EH (cell line): ENCODE measurements around the gene LUC7L.
A peak's percentile ranks its signal among the peaks of the same experiment; 100 is the strongest.
"Not testable (repeated sequence)": the region's sequence is repeated elsewhere in the genome, so short reads cannot be mapped to it uniquely, and the experiment has no call there.

Experiments used
- DNase-seq: peaks from one replicate; pipeline ENCODE4 v3.0.0-alpha.2; 2015; ENCODE audit warnings: low read depth

Gene LUC7L

DNA sequence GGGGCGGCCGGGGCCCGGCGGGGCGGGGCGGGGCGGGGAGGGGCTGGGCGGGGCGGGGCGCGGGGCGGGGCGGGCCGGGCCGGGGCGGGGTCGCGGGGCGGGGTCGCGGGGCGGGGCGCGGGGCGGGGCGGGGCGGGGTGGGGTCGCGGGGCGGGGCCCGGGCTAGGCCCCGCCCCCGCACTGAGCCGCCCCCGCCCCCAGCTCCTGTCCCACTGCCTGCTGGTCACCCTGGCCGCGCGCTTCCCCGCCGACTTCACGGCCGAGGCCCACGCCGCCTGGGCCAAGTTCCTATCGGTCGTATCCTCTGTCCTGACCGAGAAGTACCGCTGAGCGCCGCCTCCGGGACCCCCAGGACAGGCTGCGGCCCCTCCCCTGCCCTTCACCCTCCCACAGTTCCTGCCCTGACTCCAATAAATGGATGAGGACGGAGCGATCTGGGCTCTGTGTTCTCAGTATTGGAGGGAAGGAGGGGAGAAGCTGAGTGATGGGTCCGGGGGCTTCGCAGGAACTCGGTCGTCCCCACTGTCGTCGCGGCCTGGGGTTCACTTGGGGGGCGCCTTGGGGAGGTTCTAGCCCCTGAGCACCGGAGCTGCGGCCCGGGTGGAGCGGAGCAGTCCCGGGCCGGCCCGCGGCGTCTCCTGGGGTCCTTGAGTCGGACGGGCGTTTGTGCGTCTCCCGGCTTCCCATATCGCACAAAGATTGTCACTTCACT, 64.3 kb downstream of the LUC7L start:
- DNase-seq, result no peak

DNA sequence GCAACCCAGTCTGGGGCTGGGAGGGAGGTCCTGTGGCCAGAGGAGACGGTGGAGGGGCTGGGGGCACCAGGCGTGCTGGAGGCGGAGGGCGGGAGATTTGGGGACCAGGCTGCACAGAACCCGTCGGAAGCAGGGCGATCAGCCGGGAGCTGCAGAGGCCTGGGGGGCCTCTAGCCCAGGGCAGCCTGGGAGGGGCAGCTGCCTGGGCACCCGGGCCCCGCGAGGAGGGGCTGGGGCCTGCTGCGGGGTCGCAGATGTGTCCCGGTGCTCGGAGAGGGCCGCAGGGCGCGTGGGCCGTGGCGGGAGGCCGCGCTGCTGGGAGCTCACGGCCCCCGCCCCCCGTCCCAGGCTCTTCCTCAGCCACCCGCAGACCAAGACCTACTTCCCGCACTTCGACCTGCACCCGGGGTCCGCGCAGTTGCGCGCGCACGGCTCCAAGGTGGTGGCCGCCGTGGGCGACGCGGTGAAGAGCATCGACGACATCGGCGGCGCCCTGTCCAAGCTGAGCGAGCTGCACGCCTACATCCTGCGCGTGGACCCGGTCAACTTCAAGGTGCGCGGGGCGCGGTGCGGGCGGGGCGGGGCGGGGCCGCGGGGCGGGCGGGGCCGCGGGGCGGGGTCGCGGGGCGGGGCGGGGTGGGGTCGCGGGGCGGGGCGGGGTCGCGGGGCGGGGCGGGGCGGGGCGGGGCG, 65.0 kb downstream of the LUC7L start:
- not testable (repeated sequence) for DNase-seq

DNA sequence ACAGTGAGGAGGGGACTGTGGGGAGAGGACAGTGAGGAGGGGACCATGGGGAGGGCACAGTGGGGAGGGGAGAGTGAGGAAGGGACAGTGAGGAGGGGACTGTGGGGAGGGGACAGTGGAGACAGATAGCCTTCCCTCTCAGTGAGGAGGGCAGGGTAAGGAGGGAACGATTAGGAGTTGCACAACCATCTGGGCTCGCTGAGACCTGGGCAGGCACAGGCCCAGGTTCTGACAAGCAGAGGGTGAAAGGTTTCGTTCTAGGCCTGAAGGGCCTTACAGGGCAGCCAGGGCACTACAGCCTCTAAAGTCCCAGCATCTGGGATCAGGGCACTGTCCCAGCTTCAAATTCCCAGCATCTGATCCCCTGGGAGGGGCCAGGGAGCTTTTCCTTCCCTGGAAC, 65.6 kb downstream of the LUC7L start:
- not testable (repeated sequence) for DNase-seq

DNA sequence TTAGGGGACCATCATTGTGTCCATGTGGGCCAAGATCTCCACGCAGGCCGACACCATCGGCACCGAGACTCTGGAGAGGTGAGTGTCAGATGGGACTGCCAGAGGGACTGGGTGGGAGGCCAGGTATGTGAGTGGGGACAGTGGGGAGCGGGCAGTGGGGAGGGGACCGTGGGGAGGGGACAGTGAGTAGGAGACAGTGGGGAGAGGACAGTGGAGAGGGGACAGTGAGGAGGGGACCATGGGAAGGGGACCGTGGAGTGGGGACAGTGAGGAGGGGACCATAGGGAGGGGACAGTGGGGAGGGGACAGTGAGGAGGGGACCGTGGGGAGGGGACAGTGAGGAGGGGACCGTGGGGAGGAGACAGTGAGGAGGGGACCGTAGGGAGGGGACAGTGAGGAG, 66.1 kb downstream of the LUC7L start:
- not testable (repeated sequence) for DNase-seq

DNA sequence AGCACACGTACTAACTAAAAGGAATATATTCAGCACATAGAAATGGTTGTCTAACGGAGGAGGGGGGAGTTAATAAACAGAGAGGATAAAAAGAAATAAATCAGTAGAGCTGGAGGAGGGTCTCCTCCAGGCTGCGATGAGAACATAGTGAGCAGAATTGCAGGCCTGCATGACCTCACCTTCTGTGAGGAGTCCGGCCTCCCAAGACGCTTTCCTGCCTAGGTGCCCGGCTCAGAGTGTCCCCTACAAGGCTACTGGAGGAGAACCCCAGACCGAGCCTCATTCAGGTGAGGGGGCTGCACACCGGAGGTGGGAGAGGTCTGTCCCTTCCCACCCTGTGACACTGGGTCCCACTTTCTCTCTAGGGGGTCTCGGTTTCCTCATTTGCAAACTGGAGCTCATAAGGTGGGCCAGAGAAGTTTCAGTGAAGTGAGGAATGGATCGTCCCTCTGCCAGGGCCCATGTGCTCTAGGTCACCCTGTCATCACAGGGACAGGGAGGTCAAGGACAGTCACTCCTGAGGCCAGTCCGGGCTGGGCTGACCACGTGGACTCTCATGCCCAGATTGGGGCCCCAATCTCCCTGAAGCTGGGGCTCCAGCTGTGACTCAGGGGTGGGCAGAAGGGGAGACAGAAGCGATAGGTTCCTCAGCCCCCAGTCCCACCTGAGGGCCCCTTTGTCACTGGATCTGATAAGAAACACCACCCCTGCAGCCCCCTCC, 66.8 kb downstream of the LUC7L start:
- DNase-seq, result no peak

DNA sequence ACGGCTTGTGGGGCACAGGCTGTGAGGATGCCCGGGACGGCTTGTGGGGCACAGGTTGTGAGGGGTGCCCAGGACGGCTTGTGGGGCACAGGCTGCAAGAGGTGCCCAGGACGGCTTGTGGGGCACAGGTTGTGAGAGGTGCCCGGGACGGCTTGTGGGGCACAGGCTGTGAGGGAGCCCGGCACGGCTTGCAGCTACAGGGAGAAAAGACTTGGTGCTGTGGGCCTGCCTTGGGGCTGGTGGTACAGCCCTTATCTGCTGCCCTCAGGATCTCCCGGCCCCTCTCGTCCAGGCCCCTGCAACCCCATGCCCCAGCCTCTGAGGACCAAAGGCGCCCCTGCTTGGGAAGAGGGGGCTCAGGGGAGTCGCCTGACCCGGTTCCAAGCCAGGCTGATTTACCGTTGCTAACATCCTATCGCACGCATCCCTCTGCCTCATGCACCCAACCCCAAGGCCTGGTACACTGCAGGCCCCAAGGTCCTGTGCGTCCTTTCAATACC, 68.5 kb downstream of the LUC7L start:
- DNase-seq, result no peak

DNA sequence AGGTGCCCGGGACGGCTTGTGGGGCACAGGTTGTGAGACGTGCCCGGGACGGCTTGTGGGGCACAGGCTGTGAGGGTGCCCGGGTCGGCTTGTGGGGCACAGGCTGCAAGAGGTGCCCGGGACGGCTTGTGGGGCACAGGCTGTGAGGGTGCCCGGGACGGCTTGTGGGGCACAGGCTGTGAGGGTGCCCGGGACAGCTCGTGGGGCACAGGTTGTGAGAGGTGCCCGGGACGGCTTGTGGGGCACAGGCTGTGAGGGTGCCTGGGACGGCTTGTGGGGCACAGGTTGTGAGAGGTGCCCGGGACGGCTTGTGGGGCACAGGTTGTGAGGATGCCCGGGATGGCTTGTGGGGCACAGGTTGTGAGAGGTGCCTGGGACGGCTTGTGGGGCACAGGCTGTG, 69.0 kb downstream of the LUC7L start:
- not testable (repeated sequence) for DNase-seq

DNA sequence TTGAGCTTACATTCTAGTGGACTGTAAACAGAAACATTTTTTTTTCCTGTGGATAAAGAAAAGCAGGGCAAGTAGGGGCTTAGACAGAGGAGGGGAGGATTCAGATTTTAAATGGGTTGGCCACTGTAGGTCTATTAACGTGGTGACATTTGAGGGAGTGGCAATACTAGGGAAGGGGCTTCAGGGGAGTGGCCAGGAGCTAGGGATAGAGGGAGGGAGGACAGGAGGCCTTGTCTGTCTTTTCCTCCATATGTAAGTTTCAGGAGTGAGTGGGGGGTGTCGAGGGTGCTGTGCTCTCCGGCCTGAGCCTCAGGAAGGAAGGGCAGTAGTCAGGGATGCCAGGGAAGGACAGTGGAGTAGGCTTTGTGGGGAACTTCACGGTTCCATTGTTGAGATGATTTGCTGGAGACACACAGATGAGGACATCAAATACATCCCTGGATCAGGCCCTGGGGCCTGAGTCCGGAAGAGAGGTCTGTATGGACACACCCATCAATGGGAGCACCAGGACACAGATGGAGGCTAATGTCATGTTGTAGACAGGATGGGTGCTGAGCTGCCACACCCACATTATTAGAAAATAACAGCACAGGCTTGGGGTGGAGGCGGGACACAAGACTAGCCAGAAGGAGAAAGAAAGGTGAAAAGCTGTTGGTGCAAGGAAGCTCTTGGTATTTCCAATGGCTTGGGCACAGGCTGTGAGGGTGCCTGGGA, 70.0 kb downstream of the LUC7L start:
- DNase-seq, result no peak

DNA sequence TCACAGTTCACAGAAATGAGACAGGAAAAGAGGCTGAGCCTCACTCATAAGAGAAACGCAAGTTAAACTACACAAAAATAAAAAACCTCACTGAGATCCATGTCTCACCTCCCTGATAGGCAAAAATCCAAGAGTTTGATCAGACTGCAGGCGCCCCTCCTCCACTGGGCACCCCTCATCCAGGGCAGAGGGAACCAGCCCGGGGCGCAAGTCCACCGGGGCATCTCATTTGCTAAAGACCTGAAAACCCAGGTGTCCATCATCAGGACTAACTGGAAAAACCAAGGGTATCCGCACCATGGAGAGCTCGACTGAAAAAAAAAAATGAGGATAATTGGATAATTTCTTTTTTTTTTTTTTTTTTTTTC, 74.2 kb downstream of the LUC7L start:
- DNase-seq, result no peak

DNA sequence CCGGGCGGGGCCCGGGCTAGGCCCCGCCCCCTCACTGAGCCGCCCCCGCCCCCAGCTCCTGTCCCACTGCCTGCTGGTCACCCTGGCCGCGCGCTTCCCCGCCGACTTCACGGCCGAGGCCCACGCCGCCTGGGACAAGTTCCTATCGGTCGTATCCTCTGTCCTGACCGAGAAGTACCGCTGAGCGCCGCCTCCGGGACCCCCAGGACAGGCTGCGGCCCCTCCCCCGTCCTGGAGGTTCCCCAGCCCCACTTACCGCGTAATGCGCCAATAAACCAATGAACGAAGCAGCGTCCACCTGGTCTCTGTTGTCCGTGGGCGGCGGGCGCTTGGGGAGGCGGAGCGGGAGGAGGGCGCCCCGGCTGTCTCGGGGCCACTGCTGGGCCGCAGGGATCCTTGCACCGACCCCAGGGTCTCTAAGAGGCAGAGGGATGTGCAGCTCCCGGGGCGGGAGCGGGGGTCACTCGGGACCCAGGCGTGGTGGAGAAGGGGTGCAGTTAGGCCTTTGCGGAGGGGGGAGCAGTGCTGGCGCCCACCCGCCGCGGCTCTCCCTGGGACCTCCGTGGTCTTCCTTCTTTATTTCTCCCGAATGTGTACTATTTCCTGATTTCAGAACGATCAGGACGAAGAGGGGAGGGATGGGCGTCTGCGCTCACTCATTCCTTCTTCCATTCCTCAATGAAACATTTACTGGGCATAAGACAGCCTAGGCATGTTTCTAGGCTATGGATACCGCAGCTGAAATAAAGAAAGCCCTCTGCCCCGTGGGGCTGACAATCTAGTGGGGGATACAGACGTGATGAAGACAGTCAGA, 74.8 kb downstream of the LUC7L start:
- peak; percentile 25 for DNase-seq

DNA sequence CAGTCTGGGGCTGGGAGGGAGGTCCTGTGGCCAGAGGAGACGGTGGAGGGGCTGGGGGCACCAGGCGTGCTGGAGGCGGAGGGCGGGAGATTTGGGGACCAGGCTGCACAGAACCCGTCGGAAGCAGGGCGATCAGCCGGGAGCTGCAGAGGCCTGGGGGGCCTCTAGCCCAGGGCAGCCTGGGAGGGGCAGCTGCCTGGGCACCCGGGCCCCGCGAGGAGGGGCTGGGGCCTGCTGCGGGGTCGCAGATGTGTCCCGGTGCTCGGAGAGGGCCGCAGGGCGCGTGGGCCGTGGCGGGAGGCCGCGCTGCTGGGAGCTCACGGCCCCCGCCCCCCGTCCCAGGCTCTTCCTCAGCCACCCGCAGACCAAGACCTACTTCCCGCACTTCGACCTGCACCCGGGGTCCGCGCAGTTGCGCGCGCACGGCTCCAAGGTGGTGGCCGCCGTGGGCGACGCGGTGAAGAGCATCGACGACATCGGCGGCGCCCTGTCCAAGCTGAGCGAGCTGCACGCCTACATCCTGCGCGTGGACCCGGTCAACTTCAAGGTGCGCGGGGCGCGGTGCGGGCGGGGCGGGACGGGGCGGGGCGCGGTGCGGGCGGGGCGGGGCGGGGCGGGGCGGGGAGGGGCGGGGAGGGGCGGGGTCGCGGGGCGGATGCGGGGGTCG, 75.6 kb downstream of the LUC7L start:
- not testable (repeated sequence) for DNase-seq

DNA sequence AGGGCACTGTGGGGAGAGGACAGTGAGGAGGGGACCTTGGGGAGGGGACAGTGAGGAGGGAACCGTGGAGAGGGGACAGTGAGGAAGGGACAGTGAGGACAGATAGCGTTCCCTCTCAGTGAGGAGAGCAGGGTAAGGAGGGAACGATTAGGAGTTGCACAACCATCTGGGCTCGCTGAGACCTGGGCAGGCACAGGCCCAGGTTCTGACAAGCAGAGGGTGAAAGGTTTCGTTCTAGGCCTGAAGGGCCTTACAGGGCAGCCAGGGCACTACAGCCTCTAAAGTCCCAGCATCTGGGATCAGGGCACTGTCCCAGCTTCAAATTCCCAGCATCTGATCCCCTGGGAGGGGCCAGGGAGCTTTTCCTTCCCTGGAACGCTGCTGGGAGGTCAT, 76.1 kb downstream of the LUC7L start:
- not testable (repeated sequence) for DNase-seq

DNA sequence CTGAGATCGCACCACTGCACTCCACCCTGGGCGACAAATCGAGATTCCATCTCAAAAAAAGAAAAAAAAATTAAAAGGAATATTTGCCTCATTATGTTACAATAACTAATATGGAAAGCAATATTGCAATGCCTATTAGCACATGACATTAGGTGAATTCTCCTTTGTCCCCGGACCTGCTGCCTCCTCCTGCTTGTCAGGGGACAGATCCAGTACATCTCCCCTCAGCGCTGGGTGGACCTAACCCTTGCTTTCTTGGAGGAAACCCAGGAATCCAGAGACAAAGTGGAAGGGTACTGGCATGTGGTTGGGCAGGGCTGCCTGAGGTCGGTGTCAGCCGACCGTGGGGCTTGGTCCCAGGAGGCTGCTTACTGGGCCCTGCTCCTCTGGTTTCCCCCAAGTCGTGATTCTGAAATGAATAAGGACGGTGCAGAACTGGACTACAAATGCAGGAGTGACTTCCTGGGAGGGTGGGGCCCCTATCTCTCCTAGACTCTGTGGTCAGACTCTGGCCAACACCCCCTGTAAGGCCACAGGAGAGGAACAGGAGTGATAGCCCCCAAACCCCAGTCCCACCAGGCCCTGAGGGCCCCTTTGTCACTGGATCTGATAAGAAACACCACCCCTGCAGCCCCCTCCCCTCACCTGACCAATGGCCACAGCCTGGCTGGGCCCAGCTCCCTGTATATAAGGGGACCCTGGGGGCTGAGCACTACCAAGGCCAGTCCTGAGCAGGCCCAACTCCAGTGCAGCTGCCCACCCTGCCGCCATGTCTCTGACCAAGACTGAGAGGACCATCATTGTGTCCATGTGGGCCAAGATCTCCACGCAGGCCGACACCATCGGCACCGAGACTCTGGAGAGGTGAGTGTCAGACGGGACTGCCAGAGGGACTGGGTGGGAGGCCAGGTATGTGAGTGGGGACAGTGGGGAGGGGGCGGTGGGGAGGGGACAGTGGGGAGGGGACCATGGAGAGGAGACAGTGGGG, 76.8 kb downstream of the LUC7L start, which contains the start of gene HBZ:
HBZ (plus strand) TSS at position 504 of the 988 bp plus-strand sequence; CDS start at position 770, 266 bp downstream.
- no peak for DNase-seq

DNA sequence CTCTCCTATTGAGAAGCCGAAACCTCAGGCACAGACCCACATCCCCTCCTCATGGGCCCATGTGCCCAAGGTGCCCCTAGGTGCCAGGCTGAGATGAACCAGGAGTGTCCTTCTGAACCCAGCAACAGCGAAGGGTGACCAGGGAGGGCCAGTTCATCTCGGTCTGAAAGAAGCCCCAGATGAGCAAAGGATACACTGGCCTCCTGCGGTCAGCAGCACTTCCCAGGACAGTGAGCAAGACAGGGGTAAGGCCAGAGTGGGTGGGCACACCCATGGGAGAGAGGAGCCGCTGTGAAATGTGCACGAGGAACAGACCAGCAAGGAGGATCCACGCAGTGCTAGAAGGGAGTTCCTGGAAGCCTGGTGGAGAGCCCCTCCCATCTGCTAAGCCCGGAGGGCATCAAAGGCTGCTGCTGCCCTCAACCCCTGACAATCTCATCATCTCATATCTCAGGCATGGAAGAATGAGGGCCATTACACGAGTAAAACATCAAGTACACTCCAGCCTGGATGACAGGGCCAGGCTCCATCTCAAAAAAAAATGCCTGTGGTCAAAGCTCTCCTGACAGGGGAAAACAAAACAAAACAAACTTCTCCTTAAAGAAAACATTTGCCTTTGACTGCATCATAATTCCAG, 80.1 kb downstream of the LUC7L start:
- DNase-seq, result peak; percentile 89

DNA sequence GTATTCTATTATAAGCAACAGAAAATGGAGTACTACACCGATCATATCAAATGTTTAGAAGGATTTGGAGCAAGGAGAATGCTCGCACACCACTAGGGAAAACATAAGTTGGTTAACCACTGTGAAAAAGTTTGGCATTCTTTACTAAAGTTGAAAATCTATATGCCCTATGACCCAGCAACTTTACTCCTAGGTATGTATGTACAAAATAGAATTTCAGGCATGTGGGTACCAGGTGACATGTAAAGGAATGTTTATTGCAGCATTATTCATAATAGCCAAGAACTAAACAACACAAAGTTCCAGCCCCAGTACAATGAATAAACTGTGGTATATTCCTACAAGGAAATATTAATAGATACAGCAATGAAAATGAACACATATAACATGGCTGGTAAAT, 82.6 kb downstream of the LUC7L start:
- DNase-seq, result no peak

DNA sequence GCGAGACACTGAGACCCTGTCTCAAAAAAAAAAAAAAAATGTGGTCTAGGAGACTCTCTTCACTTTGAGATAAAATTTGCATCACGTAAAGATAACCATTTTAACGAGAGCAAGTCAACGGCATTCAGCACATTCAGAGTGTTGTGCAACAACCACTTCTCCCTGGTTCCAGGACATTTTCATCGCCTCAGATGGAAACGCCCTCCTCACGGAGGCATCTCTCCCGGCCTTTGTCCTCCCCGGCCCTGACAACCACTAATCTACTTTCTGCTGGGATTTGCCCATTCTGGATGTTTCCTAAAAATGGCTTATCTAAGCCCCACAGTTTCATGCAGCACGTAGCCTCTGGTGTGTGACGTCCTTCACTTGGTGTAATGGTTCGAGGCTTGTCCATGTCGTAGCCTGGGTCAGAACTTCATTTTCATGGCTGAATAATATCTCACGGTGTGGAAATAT, 84.4 kb downstream of the LUC7L start:
- no peak for DNase-seq

DNA sequence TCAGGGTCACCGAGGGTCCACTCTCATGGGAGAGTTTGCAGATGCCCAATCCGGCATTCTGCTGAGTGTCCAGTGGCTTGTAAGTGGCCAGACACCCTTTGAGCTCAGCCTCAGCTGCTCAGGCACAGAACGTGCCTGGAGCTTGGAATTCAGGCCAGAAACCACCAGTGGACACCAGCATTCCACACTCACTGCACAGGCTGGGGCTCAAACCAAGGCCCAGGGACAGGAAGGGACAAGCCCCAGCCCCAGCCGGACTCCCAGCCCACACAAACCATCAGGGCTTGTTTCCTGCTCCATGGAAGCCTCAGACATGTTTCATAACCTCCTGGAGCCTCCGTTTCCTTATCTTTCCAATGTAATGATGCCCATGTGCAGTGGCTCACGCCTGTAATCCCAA, 85.8 kb downstream of the LUC7L start:
- peak; percentile 60 for DNase-seq

DNA sequence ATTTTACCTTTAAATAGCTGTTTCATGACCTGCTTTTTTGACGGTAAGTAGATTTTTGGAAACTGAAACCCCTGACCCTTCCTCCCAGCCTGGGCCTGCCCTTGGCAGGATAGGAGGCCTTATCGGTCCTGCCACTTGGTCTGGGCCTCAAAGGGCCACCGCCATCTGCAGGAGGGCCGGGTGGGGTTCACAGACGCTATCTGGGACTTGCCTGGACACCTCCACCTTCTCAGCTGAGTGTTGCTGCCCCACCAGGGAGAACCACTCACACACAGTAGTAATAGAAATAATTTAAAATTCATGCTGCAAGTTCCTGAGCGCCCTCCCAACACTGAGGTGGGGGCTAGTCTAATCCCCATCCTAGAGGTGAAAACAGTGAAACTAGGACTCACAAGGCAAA, 86.2 kb downstream of the LUC7L start:
- DNase-seq, result no peak

DNA sequence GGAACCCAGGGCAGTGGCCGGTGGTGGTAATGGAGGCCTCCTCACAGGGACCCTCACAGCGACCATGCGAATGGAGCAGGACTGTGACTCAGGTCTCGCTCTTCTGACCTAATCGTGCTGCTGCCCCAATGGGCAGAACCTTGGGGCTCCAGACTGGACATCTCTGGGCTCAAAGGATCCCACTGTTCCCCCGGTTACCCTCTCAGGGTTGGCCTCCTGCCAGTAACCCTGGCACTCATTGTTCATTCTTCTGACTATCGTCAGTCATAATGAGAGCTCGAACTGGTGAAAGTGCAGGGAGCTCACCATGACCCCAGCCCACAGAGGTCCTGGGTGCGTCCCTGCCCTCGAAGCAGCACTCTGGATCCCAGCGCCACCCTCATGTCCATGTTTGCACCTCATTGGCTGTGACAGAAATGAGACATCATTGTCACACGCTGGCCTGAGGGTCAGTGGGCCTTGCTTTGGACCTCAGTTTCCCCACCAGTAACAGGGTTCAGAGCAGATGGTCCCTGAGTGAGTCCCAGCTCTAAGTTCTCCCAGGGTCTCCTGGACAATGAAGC, 86.8 kb downstream of the LUC7L start:
- no peak for DNase-seq
